Measurements from ENCODE around the gene LRIG2.

GRCh38 chr1:113088972-113089371 lies 16.0 kb downstream of the LRIG2 start:
- TF ChIP-seq, protein P1, sequence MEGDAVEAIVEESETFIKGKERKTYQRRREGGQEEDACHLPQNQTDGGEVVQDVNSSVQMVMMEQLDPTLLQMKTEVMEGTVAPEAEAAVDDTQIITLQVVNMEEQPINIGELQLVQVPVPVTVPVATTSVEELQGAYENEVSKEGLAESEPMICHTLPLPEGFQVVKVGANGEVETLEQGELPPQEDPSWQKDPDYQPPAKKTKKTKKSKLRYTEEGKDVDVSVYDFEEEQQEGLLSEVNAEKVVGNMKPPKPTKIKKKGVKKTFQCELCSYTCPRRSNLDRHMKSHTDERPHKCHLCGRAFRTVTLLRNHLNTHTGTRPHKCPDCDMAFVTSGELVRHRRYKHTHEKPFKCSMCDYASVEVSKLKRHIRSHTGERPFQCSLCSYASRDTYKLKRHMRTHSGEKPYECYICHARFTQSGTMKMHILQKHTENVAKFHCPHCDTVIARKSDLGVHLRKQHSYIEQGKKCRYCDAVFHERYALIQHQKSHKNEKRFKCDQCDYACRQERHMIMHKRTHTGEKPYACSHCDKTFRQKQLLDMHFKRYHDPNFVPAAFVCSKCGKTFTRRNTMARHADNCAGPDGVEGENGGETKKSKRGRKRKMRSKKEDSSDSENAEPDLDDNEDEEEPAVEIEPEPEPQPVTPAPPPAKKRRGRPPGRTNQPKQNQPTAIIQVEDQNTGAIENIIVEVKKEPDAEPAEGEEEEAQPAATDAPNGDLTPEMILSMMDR (IDR thresholded peaks at IDR 0.05), result no peak
- TF ChIP-seq POLR2A (IDR thresholded peaks at IDR 0.05), result no peak

Data from lower leg skin (tissue), 3 donors.